Measurements from ENCODE around the gene PAEP.

Gene PAEP

GRCh38 chr9:135582966-135583687 is 21.6 kb downstream of the PAEP start:
- Histone ChIP-seq H3K27me3 (ENCODE audit: control insufficient read depth in 1 of 2, insufficient read depth in 2 of 2, low read length in 2 of 2) (no peaks in the 10 kb centered on the region), H3K4me3 (ENCODE audit: low read depth in 1 of 2, low read length in 2 of 2) (no peak overlapping the region), H3K4me1 (ENCODE audit: insufficient read depth, low read length) (no peaks in the 10 kb centered on the region), H3K9ac (ENCODE audit: low read length) (no peak overlapping the region), H3K36me3 (ENCODE audit: insufficient read depth, low read length) (no peaks in the 10 kb centered on the region), H3K9me3 (ENCODE audit: low read length) (no peaks in the 10 kb centered on the region), H3K27ac (ENCODE audit: low read depth, low read length) (no peak overlapping the region)

GRCh38 chr9:135583688-135584011 is 22.1 kb downstream of the PAEP start:
- no peak overlapping the region for H3K9ac ChIP-seq (ENCODE audit: low read length)
- H3K4me1 ChIP-seq (ENCODE audit: insufficient read depth, low read length) = no peaks in the 10 kb centered on the region
- no peak overlapping the region for H3K4me3 ChIP-seq (ENCODE audit: low read depth in 1 of 2, low read length in 2 of 2)
- H3K36me3 ChIP-seq (ENCODE audit: insufficient read depth, low read length) = no peaks in the 10 kb centered on the region
- no peaks in the 10 kb centered on the region for H3K9me3 ChIP-seq (ENCODE audit: low read length)
- H3K27me3 ChIP-seq (ENCODE audit: control insufficient read depth in 1 of 2, insufficient read depth in 2 of 2, low read length in 2 of 2) = no peaks in the 10 kb centered on the region
- no peak overlapping the region for H3K27ac ChIP-seq (ENCODE audit: low read depth, low read length)

- H3K4me1 ChIP-seq (ENCODE audit: insufficient read depth, low read length) = no peaks in the 10 kb centered on the region
- no peaks in the 10 kb centered on the region for H3K36me3 ChIP-seq (ENCODE audit: insufficient read depth, low read length)
- no peak overlapping the region for H3K4me3 ChIP-seq (ENCODE audit: low read depth in 1 of 2, low read length in 2 of 2)
- H3K9ac ChIP-seq (ENCODE audit: low read length) = no peak overlapping the region
- no peaks in the 10 kb centered on the region for H3K9me3 ChIP-seq (ENCODE audit: low read length)
- H3K27me3 ChIP-seq (ENCODE audit: control insufficient read depth in 1 of 2, insufficient read depth in 2 of 2, low read length in 2 of 2) = no peaks in the 10 kb centered on the region
- no peak overlapping the region for H3K27ac ChIP-seq (ENCODE audit: low read depth, low read length)
These were observed 22.8 kb downstream of the PAEP start for GRCh38 chr9:135584371-135584770.

GRCh38 chr9:135584934-135585333 is 23.4 kb downstream of the PAEP start:
- H3K9ac ChIP-seq (ENCODE audit: low read length) = no peak overlapping the region
- H3K9me3 ChIP-seq (ENCODE audit: low read length) = no peaks in the 10 kb centered on the region
- no peaks in the 10 kb centered on the region for H3K36me3 ChIP-seq (ENCODE audit: insufficient read depth, low read length)
- H3K4me3 ChIP-seq (ENCODE audit: low read depth in 1 of 2, low read length in 2 of 2) = no peak overlapping the region
- no peaks in the 10 kb centered on the region for H3K27me3 ChIP-seq (ENCODE audit: control insufficient read depth in 1 of 2, insufficient read depth in 2 of 2, low read length in 2 of 2)
- H3K27ac ChIP-seq (ENCODE audit: low read depth, low read length) = no peak overlapping the region
- no peaks in the 10 kb centered on the region for H3K4me1 ChIP-seq (ENCODE audit: insufficient read depth, low read length)

- Histone ChIP-seq H3K27ac (ENCODE audit: low read depth, low read length) (no peak overlapping the region), H3K36me3 (ENCODE audit: insufficient read depth, low read length) (no peaks in the 10 kb centered on the region), H3K4me3 (ENCODE audit: low read depth in 1 of 2, low read length in 2 of 2) (no peak overlapping the region), H3K27me3 (ENCODE audit: control insufficient read depth in 1 of 2, insufficient read depth in 2 of 2, low read length in 2 of 2) (peaks cover 0 to 6% of the 10 kb centered on the region in 2 donors), H3K9ac (ENCODE audit: low read length) (no peak overlapping the region), H3K4me1 (ENCODE audit: insufficient read depth, low read length) (no peaks in the 10 kb centered on the region), H3K9me3 (ENCODE audit: low read length) (no peaks in the 10 kb centered on the region)
These were observed 25.1 kb downstream of the PAEP start for GRCh38 chr9:135586601-135587109.

- Histone ChIP-seq H3K9me3 (ENCODE audit: low read length) (no peaks in the 10 kb centered on the region), H3K27me3 (ENCODE audit: control insufficient read depth in 1 of 2, insufficient read depth in 2 of 2, low read length in 2 of 2) (peaks cover 0 to 12% of the 10 kb centered on the region in 2 donors), H3K27ac (ENCODE audit: low read depth, low read length) (no peak overlapping the region), H3K4me3 (ENCODE audit: low read depth in 1 of 2, low read length in 2 of 2) (no peak overlapping the region), H3K36me3 (ENCODE audit: insufficient read depth, low read length) (no peaks in the 10 kb centered on the region), H3K4me1 (ENCODE audit: insufficient read depth, low read length) (no peaks in the 10 kb centered on the region), H3K9ac (ENCODE audit: low read length) (no peak overlapping the region)
These were observed 26.1 kb downstream of the PAEP start for GRCh38 chr9:135587658-135588057.

GRCh38 chr9:135588371-135588770 is 26.8 kb downstream of the PAEP start:
- Histone ChIP-seq H3K9me3 (ENCODE audit: low read length) (no peaks in the 10 kb centered on the region), H3K27ac (ENCODE audit: low read depth, low read length) (no peak overlapping the region), H3K9ac (ENCODE audit: low read length) (no peak overlapping the region), H3K4me3 (ENCODE audit: low read depth in 1 of 2, low read length in 2 of 2) (no peak overlapping the region), H3K4me1 (ENCODE audit: insufficient read depth, low read length) (no peaks in the 10 kb centered on the region), H3K36me3 (ENCODE audit: insufficient read depth, low read length) (no peaks in the 10 kb centered on the region), H3K27me3 (ENCODE audit: control insufficient read depth in 1 of 2, insufficient read depth in 2 of 2, low read length in 2 of 2) (peaks cover 0 to 12% of the 10 kb centered on the region in 2 donors)

- no peaks in the 10 kb centered on the region for H3K36me3 ChIP-seq (ENCODE audit: insufficient read depth, low read length)
- peaks cover 0 to 12% of the 10 kb centered on the region in 2 donors for H3K27me3 ChIP-seq (ENCODE audit: control insufficient read depth in 1 of 2, insufficient read depth in 2 of 2, low read length in 2 of 2)
These were observed 27.5 kb downstream of the PAEP start for GRCh38 chr9:135588886-135589595.

GRCh38 chr9:135589596-135590485 is 28.3 kb downstream of the PAEP start:
- Histone ChIP-seq H3K4me1 (ENCODE audit: insufficient read depth, low read length) (no peaks in the 10 kb centered on the region), H3K4me3 (ENCODE audit: low read depth in 1 of 2, low read length in 2 of 2) (no peak overlapping the region), H3K9ac (ENCODE audit: low read length) (no peak overlapping the region), H3K27me3 (ENCODE audit: control insufficient read depth in 1 of 2, insufficient read depth in 2 of 2, low read length in 2 of 2) (peaks cover 0 to 12% of the 10 kb centered on the region in 2 donors), H3K27ac (ENCODE audit: low read depth, low read length) (no peak overlapping the region), H3K36me3 (ENCODE audit: insufficient read depth, low read length) (no peaks in the 10 kb centered on the region), H3K9me3 (ENCODE audit: low read length) (no peaks in the 10 kb centered on the region)

More at GRCh38 chr9:135588886-135589595, 27.5 kb downstream of the PAEP start:
- Histone ChIP-seq H3K27ac (ENCODE audit: low read depth, low read length) (no peak overlapping the region), H3K9me3 (ENCODE audit: low read length) (no peaks in the 10 kb centered on the region), H3K4me1 (ENCODE audit: insufficient read depth, low read length) (no peaks in the 10 kb centered on the region), H3K4me3 (ENCODE audit: low read depth in 1 of 2, low read length in 2 of 2) (no peak overlapping the region), H3K9ac (ENCODE audit: low read length) (no peak overlapping the region)

- Histone ChIP-seq H3K4me3 (ENCODE audit: low read depth in 1 of 2, low read length in 2 of 2) (no peak overlapping the region), H3K9me3 (ENCODE audit: low read length) (peaks cover 3% of the 10 kb centered on the region), H3K9ac (ENCODE audit: low read length) (no peak overlapping the region), H3K36me3 (ENCODE audit: insufficient read depth, low read length) (no peaks in the 10 kb centered on the region), H3K27me3 (ENCODE audit: control insufficient read depth in 1 of 2, insufficient read depth in 2 of 2, low read length in 2 of 2) (peaks cover 0 to 12% of the 10 kb centered on the region in 2 donors), H3K4me1 (ENCODE audit: insufficient read depth, low read length) (no peaks in the 10 kb centered on the region), H3K27ac (ENCODE audit: low read depth, low read length) (no peak overlapping the region)
These were observed 29.0 kb downstream of the PAEP start for GRCh38 chr9:135590486-135591079.
